K562 (cell line): ENCODE results near the gene ABCC10.

Experiments used
- CBX5 ChIP-seq: IDR thresholded peaks from 2 replicates; pipeline ENCODE4 v1.6.1; 2014; ENCODE audit warnings: low read depth, borderline replicate concordance
- CEBPB ChIP-seq: fragments of 450-650 bp; IDR thresholded peaks from 2 replicates; pipeline ENCODE4 v1.6.1; 2016; ENCODE audit warnings: missing genetic modification characterization, missing compliant biosample characterization
- FOXJ3 ChIP-seq: sonication (generic); formaldehyde crosslinking; IDR thresholded peaks from 2 replicates; pipeline ENCODE4 v1.4.0; 2020; ENCODE audit warnings: mild to moderate bottlenecking, missing genetic modification reagents
- FOXP1 ChIP-seq: sonication (generic); formaldehyde crosslinking; IDR thresholded peaks from 2 replicates; pipeline ENCODE4 v1.8.0; 2022; ENCODE audit warnings: mild to moderate bottlenecking, missing genetic modification reagents
- SIRT6 ChIP-seq: IDR thresholded peaks from one replicate; pipeline ENCODE4 v1.6.1; 2012; ENCODE audit warnings: low read depth, mild to moderate bottlenecking, control low read depth, inconsistent platforms, low read length, moderate library complexity
- SMAD2 ChIP-seq: fragments of 150-350 bp; IDR thresholded peaks from 2 replicates; pipeline ENCODE4 v1.6.1; 2014; ENCODE audit warnings: low read depth, mild to moderate bottlenecking, low read length
- ZNF77 ChIP-seq: fragments of 250-450 bp; sonication (Bioruptor Pico); IDR thresholded peaks from 2 replicates; pipeline ENCODE4 v1.5.0; 2020
- TF ChIP-seq, protein P1 (sequence below): fragments of 450-650 bp; IDR thresholded peaks from 2 replicates; pipeline ENCODE4 v1.7.0; 2016; ENCODE audit warnings: borderline replicate concordance
- TF ChIP-seq, protein P2 (sequence below): fragments of 200-400 bp; formaldehyde crosslinking; IDR thresholded peaks from 2 replicates; pipeline ENCODE4 v1.6.1; 2017; ENCODE audit warnings: mild to moderate bottlenecking, low read depth, low read length, moderate library complexity
- TF ChIP-seq, protein P3 (sequence below), 2 experiments: IDR thresholded peaks in 1 of 2; conservative IDR thresholded peaks in 1 of 2; 2 replicates each; pipeline ENCODE4 v1.6.1; 2016; ENCODE audit warnings: low read depth in 2 of 2, mild to moderate bottlenecking in 1 of 2, missing compliant biosample characterization in 1 of 2, missing genetic modification characterization in 1 of 2, moderate library complexity in 1 of 2
- TF ChIP-seq, protein P4 (sequence below): fragments of 250-450 bp; sonication (Bioruptor Pico); IDR thresholded peaks from 2 replicates; pipeline ENCODE4 v1.8.0; 2022; ENCODE audit warnings: moderate library complexity, mild to moderate bottlenecking, inconsistent platforms
- TF ChIP-seq, protein P5 (sequence below), 3 experiments: IDR thresholded peaks in 2 of 3; conservative IDR thresholded peaks in 1 of 3; 2 replicates each; pipeline ENCODE4 v1.5.1; 2011 to 2012; ENCODE audit warnings: low read length in 3 of 3, mild to moderate bottlenecking in 3 of 3, control low read depth in 2 of 3, improper control_type of control experiment in 1 of 3, inconsistent platforms in 1 of 3, low read depth in 1 of 3, mixed read lengths in 1 of 3, moderate library complexity in 1 of 3; ENCODE audit not compliant: insufficient read depth in 2 of 3
- TF ChIP-seq, protein P6 (sequence below), 2 experiments: fragments of 450-650 bp in 1 of 2; sonication (generic) in 1 of 2; formaldehyde crosslinking in 1 of 2; IDR thresholded peaks in 1 of 2; conservative IDR thresholded peaks in 1 of 2; 2 replicates each; pipeline versions ENCODE4 v1.6.1 to v1.8.1; 2016 to 2023; ENCODE audit warnings: mild to moderate bottlenecking in 2 of 2, moderate library complexity in 2 of 2, inconsistent platforms in 1 of 2, missing genetic modification reagents in 1 of 2

DNA sequence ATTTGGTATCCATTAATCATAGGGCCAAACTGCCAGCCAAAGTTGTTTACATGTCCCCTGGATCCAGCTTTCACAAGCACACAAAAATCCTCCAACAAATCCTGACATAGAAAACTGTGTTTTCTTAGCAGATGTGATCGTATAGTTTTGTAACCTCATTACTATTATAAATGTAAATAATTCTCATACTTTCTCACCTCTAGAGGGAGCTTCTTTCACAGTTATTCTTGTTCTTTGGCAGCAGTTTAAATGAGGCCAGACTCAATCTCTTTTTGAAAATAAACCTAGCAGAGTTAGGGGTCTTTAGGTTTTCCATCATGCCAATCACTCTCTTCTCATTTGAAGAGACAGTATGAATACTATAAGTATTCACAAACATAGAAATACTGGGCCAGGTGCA, 40.8 kb upstream of the ABCC10 start:
- TF ChIP-seq FOXJ3, result no peak
- no peak for TF ChIP-seq SMAD2
- TF ChIP-seq, protein P1, sequence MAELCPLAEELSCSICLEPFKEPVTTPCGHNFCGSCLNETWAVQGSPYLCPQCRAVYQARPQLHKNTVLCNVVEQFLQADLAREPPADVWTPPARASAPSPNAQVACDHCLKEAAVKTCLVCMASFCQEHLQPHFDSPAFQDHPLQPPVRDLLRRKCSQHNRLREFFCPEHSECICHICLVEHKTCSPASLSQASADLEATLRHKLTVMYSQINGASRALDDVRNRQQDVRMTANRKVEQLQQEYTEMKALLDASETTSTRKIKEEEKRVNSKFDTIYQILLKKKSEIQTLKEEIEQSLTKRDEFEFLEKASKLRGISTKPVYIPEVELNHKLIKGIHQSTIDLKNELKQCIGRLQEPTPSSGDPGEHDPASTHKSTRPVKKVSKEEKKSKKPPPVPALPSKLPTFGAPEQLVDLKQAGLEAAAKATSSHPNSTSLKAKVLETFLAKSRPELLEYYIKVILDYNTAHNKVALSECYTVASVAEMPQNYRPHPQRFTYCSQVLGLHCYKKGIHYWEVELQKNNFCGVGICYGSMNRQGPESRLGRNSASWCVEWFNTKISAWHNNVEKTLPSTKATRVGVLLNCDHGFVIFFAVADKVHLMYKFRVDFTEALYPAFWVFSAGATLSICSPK, result no peak
- TF ChIP-seq, protein P2, sequence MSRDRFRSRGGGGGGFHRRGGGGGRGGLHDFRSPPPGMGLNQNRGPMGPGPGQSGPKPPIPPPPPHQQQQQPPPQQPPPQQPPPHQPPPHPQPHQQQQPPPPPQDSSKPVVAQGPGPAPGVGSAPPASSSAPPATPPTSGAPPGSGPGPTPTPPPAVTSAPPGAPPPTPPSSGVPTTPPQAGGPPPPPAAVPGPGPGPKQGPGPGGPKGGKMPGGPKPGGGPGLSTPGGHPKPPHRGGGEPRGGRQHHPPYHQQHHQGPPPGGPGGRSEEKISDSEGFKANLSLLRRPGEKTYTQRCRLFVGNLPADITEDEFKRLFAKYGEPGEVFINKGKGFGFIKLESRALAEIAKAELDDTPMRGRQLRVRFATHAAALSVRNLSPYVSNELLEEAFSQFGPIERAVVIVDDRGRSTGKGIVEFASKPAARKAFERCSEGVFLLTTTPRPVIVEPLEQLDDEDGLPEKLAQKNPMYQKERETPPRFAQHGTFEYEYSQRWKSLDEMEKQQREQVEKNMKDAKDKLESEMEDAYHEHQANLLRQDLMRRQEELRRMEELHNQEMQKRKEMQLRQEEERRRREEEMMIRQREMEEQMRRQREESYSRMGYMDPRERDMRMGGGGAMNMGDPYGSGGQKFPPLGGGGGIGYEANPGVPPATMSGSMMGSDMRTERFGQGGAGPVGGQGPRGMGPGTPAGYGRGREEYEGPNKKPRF, result no peak
- TF ChIP-seq, protein P3, sequence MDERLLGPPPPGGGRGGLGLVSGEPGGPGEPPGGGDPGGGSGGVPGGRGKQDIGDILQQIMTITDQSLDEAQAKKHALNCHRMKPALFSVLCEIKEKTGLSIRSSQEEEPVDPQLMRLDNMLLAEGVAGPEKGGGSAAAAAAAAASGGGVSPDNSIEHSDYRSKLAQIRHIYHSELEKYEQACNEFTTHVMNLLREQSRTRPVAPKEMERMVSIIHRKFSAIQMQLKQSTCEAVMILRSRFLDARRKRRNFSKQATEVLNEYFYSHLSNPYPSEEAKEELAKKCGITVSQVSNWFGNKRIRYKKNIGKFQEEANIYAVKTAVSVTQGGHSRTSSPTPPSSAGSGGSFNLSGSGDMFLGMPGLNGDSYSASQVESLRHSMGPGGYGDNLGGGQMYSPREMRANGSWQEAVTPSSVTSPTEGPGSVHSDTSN (CRISPR knock-in tag; IDR thresholded peaks at IDR 0.05; ENCODE audit: low read depth), result no peak
- TF ChIP-seq, protein P3 (tag; conservative IDR thresholded peaks at IDR 0.05; ENCODE audit: low read depth), result no peak
- TF ChIP-seq, protein P4, sequence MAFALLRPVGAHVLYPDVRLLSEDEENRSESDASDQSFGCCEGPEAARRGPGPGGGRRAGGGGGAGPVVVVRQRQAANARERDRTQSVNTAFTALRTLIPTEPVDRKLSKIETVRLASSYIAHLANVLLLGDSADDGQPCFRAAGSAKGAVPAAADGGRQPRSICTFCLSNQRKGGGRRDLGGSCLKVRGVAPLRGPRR, result no peak
- no peak for TF ChIP-seq FOXP1 (CRISPR knock-in tag)
- no peak for TF ChIP-seq CEBPB
- no peak for TF ChIP-seq ZNF77 (CRISPR knock-in tag)
- TF ChIP-seq SIRT6, result no peak
- TF ChIP-seq, protein P5, sequence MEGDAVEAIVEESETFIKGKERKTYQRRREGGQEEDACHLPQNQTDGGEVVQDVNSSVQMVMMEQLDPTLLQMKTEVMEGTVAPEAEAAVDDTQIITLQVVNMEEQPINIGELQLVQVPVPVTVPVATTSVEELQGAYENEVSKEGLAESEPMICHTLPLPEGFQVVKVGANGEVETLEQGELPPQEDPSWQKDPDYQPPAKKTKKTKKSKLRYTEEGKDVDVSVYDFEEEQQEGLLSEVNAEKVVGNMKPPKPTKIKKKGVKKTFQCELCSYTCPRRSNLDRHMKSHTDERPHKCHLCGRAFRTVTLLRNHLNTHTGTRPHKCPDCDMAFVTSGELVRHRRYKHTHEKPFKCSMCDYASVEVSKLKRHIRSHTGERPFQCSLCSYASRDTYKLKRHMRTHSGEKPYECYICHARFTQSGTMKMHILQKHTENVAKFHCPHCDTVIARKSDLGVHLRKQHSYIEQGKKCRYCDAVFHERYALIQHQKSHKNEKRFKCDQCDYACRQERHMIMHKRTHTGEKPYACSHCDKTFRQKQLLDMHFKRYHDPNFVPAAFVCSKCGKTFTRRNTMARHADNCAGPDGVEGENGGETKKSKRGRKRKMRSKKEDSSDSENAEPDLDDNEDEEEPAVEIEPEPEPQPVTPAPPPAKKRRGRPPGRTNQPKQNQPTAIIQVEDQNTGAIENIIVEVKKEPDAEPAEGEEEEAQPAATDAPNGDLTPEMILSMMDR (IDR thresholded peaks at IDR 0.05 in 2 of 3, conservative IDR thresholded peaks at IDR 0.05 in 1 of 3; ENCODE audit: insufficient read depth in 2 of 3, low read depth in 1 of 3, low read length in 3 of 3), result peak in 1 of 3 experiments; percentile 41; a peak in 2 of 6 replicates
- TF ChIP-seq, protein P6, sequence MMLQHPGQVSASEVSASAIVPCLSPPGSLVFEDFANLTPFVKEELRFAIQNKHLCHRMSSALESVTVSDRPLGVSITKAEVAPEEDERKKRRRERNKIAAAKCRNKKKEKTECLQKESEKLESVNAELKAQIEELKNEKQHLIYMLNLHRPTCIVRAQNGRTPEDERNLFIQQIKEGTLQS (IDR thresholded peaks at IDR 0.05), result no peak
- TF ChIP-seq, protein P6 (CRISPR knock-in tag; conservative IDR thresholded peaks at IDR 0.05), result no peak
- no peak for TF ChIP-seq CBX5
